ENCODE data around the gene LOXL3.

Gene LOXL3

DNA sequence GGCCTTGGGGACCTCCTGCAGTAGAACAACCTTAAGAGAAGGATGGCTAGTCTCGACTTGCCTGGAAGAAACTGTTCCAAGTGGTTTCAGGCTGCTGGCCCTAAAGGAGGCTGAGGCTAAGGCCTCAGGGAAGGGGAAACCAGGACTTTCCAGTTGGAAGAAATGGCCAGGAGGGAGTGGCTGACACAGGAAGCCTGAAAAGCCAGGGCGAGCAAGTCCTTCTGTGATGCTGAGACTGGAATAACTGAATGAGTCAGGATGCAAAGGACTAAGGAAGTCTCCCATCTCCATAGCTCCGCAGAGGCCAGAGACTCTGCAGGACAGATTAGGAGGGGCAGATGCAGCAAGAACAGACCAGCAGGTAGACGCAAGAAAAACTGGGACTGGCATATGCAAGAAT is 16.6 kb downstream of the LOXL3 start:
- Histone ChIP-seq H4K20me1 (ENCODE audit: low read depth, low read length) (no peaks in the 10 kb centered on the region), H3K4me3 (ENCODE audit: insufficient read depth, low read length, poor library complexity, severe bottlenecking) (no peak overlapping the region), H3K79me2 (ENCODE audit: insufficient read depth, low read length) (no peaks in the 10 kb centered on the region), H3K4me2 (ENCODE audit: low read depth, low read length, poor library complexity, severe bottlenecking) (no peak overlapping the region), H3K27me3 (ENCODE audit: low read length) (no peaks in the 10 kb centered on the region), H3K9me2 (replicated peaks; ENCODE audit: insufficient read depth, low read length) (no peaks in the 10 kb centered on the region), H3K9me3 (ENCODE audit: insufficient read depth, low read length) (no peaks in the 10 kb centered on the region), H3K27ac (ENCODE audit: low read depth, low read length) (no peak overlapping the region), H3K9ac (ENCODE audit: low read length) (no peak overlapping the region), H2AFZ (ENCODE audit: low read depth, low read length, severe bottlenecking) (no peak overlapping the region), H3F3A (ENCODE audit: insufficient read depth) (peaks cover 1% of the 10 kb centered on the region; the same call in 1 of the 2 replicates), H3K36me3 (ENCODE audit: low read length) (no peaks in the 10 kb centered on the region)
- no peak for TF ChIP-seq EZH2phosphoT487 (conservative IDR thresholded peaks at IDR 0.05; ENCODE audit: low read length)
- TF ChIP-seq, protein P1, sequence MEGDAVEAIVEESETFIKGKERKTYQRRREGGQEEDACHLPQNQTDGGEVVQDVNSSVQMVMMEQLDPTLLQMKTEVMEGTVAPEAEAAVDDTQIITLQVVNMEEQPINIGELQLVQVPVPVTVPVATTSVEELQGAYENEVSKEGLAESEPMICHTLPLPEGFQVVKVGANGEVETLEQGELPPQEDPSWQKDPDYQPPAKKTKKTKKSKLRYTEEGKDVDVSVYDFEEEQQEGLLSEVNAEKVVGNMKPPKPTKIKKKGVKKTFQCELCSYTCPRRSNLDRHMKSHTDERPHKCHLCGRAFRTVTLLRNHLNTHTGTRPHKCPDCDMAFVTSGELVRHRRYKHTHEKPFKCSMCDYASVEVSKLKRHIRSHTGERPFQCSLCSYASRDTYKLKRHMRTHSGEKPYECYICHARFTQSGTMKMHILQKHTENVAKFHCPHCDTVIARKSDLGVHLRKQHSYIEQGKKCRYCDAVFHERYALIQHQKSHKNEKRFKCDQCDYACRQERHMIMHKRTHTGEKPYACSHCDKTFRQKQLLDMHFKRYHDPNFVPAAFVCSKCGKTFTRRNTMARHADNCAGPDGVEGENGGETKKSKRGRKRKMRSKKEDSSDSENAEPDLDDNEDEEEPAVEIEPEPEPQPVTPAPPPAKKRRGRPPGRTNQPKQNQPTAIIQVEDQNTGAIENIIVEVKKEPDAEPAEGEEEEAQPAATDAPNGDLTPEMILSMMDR (IDR thresholded peaks at IDR 0.05; ENCODE audit: insufficient read depth, low read length, poor library complexity, severe bottlenecking), result no peak

DNA sequence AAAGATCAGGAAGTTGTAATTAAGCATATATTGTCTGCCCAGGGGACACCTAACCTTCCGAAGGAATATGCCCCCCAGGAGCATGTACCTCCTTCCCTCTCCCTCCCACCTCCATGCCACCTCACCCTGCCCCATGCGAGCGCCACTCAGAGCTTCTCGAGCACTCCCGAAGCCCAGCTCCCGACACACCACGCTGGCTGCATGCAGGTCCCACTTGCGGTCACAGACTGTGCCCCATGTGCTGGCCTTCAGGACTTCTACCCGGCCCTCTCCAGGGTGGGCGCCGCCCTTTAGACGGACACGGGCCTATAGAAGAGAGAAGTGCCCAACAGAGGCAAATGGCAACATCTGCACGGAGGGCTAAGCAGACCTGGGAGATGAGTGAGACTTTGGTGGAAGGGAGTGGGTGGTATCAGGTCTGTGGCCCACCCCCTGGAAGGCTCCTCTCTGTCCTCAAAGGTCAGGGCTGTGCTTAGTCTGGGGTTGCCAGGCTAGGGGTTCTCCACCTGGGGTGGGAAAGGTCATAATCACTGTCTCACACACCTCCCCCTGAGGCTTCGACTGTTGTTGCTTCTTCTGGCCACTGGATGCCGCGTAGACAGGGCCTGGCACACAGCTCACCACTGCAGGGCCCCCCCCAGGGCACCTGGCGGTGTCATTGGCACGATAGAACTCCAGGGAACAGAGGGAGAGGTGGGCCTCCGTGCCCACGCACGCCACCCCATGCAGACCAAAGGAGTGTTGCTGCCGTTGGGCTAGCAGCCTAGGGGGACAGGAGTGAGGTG is 17.4 kb downstream of the LOXL3 start:
- Histone ChIP-seq H2AFZ (ENCODE audit: low read depth, low read length, severe bottlenecking) (no peak overlapping the region), H3K27ac (ENCODE audit: low read depth, low read length) (no peak overlapping the region), H3K4me2 (ENCODE audit: low read depth, low read length, poor library complexity, severe bottlenecking) (no peak overlapping the region), H3K9ac (ENCODE audit: low read length) (no peak overlapping the region), H3K27me3 (ENCODE audit: low read length) (no peaks in the 10 kb centered on the region), H3K4me3 (ENCODE audit: insufficient read depth, low read length, poor library complexity, severe bottlenecking) (no peak overlapping the region), H3K9me3 (ENCODE audit: insufficient read depth, low read length) (no peaks in the 10 kb centered on the region), H4K20me1 (ENCODE audit: low read depth, low read length) (no peaks in the 10 kb centered on the region), H3K36me3 (ENCODE audit: low read length) (no peaks in the 10 kb centered on the region), H3K9me2 (replicated peaks; ENCODE audit: insufficient read depth, low read length) (no peaks in the 10 kb centered on the region), H3F3A (ENCODE audit: insufficient read depth) (peaks cover 5% of the 10 kb centered on the region; the same call in 1 of the 2 replicates), H3K79me2 (ENCODE audit: insufficient read depth, low read length) (no peaks in the 10 kb centered on the region)
- TF ChIP-seq EZH2phosphoT487 (conservative IDR thresholded peaks at IDR 0.05; ENCODE audit: low read length), result no peak
- TF ChIP-seq, protein P1 (IDR thresholded peaks at IDR 0.05; ENCODE audit: insufficient read depth, low read length, poor library complexity, severe bottlenecking), result no peak

DNA sequence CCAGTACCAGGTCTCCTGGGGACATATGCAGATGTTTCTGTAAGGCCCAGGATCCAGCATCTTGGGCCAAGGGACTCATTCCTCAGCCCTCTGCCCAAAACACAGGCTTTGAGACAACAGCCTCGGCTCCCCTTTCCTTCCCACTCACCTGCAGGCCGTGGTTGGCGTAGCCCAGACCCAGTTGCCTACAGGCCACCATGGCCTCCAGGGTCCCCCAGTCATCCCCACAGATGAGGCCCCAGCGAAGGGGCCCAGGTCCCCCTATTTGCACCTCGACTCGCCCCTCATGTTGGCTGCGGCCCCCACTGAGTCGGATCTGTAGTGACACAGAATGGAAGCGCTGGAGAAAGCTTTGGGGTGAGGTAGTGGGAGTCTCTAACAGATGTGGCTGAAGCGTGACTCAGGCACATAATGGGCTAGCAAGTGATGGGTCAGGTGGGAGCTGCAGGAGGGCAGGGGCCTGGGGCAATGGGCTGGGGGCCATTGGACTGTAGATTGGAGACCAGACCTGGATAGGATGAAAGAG is 18.2 kb downstream of the LOXL3 start:
- H3K79me2 ChIP-seq (ENCODE audit: insufficient read depth, low read length), result no peaks in the 10 kb centered on the region
- no peak overlapping the region for H2AFZ ChIP-seq (ENCODE audit: low read depth, low read length, severe bottlenecking)
- peaks cover 5% of the 10 kb centered on the region; the same call in 1 of the 2 replicates for H3F3A ChIP-seq (ENCODE audit: insufficient read depth)
- H3K27me3 ChIP-seq (ENCODE audit: low read length), result no peaks in the 10 kb centered on the region
- TF ChIP-seq EZH2phosphoT487 (conservative IDR thresholded peaks at IDR 0.05; ENCODE audit: low read length), result no peak
- TF ChIP-seq, protein P1 (IDR thresholded peaks at IDR 0.05; ENCODE audit: insufficient read depth, low read length, poor library complexity, severe bottlenecking), result no peak
- no peaks in the 10 kb centered on the region for H3K9me2 ChIP-seq (replicated peaks; ENCODE audit: insufficient read depth, low read length)
- no peaks in the 10 kb centered on the region for H4K20me1 ChIP-seq (ENCODE audit: low read depth, low read length)
- H3K27ac ChIP-seq (ENCODE audit: low read depth, low read length), result no peak overlapping the region
- H3K9me3 ChIP-seq (ENCODE audit: insufficient read depth, low read length), result no peaks in the 10 kb centered on the region
- H3K9ac ChIP-seq (ENCODE audit: low read length), result no peak overlapping the region
- H3K4me3 ChIP-seq (ENCODE audit: insufficient read depth, low read length, poor library complexity, severe bottlenecking), result no peak overlapping the region
- no peak overlapping the region for H3K4me2 ChIP-seq (ENCODE audit: low read depth, low read length, poor library complexity, severe bottlenecking)
- H3K36me3 ChIP-seq (ENCODE audit: low read length), result no peaks in the 10 kb centered on the region
